ENCODE data around the gene CCNB1. TPM values are rescaled to one million over a fixed set of nuclear protein-coding genes. Genes with fewer than 3 reads are reported as not detected.

CCNB1 gene
- polyA plus RNA-seq, 1 donor from 2014 or later: 13.0 TPM

DNA sequence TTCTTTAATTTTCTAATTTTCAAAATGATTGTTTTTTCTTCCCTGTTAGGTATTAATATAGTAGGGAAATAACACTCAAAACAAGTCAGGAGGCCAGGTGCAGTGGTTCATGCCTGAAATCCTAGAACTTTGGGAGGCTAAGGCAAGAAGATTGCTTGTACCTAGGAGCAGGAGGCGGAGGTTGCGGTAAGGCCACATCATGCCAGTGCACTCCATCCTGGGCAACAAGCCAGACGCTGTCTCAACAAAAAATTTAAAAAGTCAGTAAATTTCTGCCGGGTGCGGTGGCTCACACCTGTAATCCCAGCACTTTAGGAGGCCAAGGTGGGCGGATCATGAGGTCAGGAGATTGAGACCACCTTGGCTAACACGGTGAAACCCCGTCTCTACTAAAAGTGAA, 57.6 kb downstream of the CCNB1 start:
- H3F3A ChIP-seq (ENCODE audit: insufficient read depth, low read length, poor library complexity, severe bottlenecking): no peaks in the 10 kb centered on the region
- H3K9me3 ChIP-seq (ENCODE audit: low read length): no peaks in the 10 kb centered on the region
- H3K9ac ChIP-seq (ENCODE audit: low read length): no peak overlapping the region
- no peaks in the 10 kb centered on the region for H3K36me3 ChIP-seq (ENCODE audit: insufficient read depth, low read length)
- no peak overlapping the region for H3K4me3 ChIP-seq (ENCODE audit: low read length)
- H4K20me1 ChIP-seq (ENCODE audit: insufficient read depth): no peaks in the 10 kb centered on the region
- H3K9me2 ChIP-seq (ENCODE audit: insufficient read depth, low read length): no peaks in the 10 kb centered on the region
- no peak for TF ChIP-seq POLR2AphosphoS5 (IDR thresholded peaks at IDR 0.05)
- H3K79me2 ChIP-seq (replicated peaks; ENCODE audit: insufficient read depth, low read length): peaks cover 2% of the 10 kb centered on the region
- H3K27ac ChIP-seq (ENCODE audit: low read length): no peak overlapping the region
- H2AFZ ChIP-seq (ENCODE audit: low read depth, low read length): no peak overlapping the region
- no peaks in the 10 kb centered on the region for H3K27me3 ChIP-seq (ENCODE audit: insufficient read depth, low read depth, low read length)
- H3K4me2 ChIP-seq (ENCODE audit: low read length): no peak overlapping the region

DNA sequence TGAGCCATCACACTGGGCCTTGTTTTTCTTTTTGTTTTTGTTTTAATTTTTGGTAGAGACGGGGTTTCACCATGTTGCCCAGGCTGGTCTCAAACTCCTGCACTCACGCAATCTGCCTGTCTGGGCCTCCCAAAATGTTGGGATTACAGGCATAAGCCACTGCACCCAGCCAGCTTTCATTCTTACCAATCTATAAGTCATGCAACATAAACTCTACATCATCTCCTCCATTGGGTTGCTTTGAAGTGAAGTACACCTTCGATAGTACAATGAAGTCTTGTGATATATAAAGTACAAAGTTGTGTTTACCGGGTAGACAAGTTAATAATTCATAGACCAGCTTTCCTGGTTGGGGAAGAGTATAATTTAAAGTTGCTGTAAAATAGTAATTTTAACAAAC, 58.9 kb downstream of the CCNB1 start:
- Histone ChIP-seq H3K27ac (ENCODE audit: low read length) (no peak overlapping the region), H3K9me3 (ENCODE audit: low read length) (no peaks in the 10 kb centered on the region), H3K79me2 (replicated peaks; ENCODE audit: insufficient read depth, low read length) (no peaks in the 10 kb centered on the region), H3K36me3 (ENCODE audit: insufficient read depth, low read length) (no peaks in the 10 kb centered on the region), H3K4me2 (ENCODE audit: low read length) (no peak overlapping the region), H3K4me3 (ENCODE audit: low read length) (no peak overlapping the region), H3K27me3 (ENCODE audit: insufficient read depth, low read depth, low read length) (no peaks in the 10 kb centered on the region), H2AFZ (ENCODE audit: low read depth, low read length) (no peak overlapping the region), H3K9me2 (ENCODE audit: insufficient read depth, low read length) (no peaks in the 10 kb centered on the region), H3K9ac (ENCODE audit: low read length) (no peak overlapping the region), H4K20me1 (ENCODE audit: insufficient read depth) (no peaks in the 10 kb centered on the region), H3F3A (ENCODE audit: insufficient read depth, low read length, poor library complexity, severe bottlenecking) (no peaks in the 10 kb centered on the region)
- TF ChIP-seq EP300 (conservative IDR thresholded peaks at IDR 0.05; ENCODE audit: poor library complexity, severe bottlenecking): no peak
- TF ChIP-seq SMC3 (conservative IDR thresholded peaks at IDR 0.05; ENCODE audit: poor library complexity): no peak
- TF ChIP-seq MXI1 (conservative IDR thresholded peaks at IDR 0.05; ENCODE audit: poor library complexity, severe bottlenecking): no peak

Small RNA genes lying within 50 kb of the gene (small RNA-seq; reads per million reads assigned to genes)
- gene SNORA50D: 0 reads per million in 3 experiments

Other genes with a start within 250 kb of the CCNB1 start
- 44.1 and 44.9 TPM in 2 replicates for gene SLC30A5, start 73.1 kb upstream of the CCNB1 start, polyA plus RNA-seq
- 9.7 and 14.6 TPM in 2 replicates for gene CENPH, start 22.4 kb downstream of the CCNB1 start, polyA plus RNA-seq
- 44.2 and 101 TPM in 2 replicates for gene CDK7, start 67.7 kb downstream of the CCNB1 start, polyA plus RNA-seq
- gene CCDC125, start 165.7 kb downstream of the CCNB1 start, polyA plus RNA-seq: 0.38 and 1.6 TPM in 2 replicates
- gene AK6, start 202.4 kb downstream of the CCNB1 start, polyA plus RNA-seq: 91.0 and 93.5 TPM in 2 replicates
- gene TAF9, start 202.4 kb downstream of the CCNB1 start, polyA plus RNA-seq: 197 and 201 TPM in 2 replicates
- gene RAD17, start 202.7 kb downstream of the CCNB1 start, polyA plus RNA-seq: 51.8 and 54.8 TPM in 2 replicates
- gene MARVELD2, start 248.0 kb downstream of the CCNB1 start, polyA plus RNA-seq: 0.56 TPM in 1 of 2 replicates, not detected in the other

Measured in neural cell (in vitro differentiated cells).